ENCODE measurements around the gene HDAC4.

HDAC4 gene

DNA sequence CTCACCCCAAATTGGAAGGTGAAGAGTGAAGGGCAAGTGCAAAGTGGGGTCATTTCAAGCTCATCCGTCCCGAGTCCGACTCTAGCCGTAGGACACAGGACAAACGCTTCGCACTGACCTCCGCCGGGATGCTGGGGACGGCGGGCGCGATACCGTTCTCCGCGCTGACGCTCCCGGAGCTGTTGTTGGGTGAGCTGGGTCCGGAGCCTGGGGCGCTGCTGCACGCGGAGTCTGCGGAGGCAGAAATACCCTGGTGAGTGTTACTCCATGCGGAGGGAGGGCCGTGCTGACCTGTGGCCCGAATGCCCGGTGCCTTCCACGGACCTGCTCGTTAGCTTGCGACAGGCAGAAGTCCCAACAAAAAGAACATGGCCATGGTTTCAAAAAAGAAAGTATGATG, 261.3 kb downstream of the HDAC4 start:
- DNase-seq (ENCODE audit: low spot score): no peak

DNA sequence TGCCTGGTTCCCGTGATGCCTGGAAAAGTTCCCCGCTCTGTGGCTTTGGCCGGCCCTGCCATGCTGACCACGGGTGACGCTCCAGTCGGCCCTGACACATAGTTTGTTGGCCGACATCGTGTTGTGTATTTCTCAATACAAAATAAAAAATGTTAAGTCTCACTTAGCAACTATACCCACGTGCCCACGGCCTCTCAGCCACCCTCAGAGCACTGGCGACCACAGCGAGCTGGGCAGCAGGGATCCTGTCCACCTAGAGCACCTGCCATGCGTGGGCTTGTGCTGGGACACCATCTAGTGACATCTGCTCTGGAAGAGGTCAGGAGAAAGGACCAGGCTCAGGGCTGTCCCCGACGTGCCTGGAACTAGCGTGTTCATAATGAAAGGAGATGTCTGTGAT, 261.7 kb downstream of the HDAC4 start:
- no peak for DNase-seq (ENCODE audit: low spot score)

GRCh38 chr2:239138610-239139009, 262.2 kb downstream of the HDAC4 start:
- no peak for DNase-seq (ENCODE audit: low spot score)

DNA sequence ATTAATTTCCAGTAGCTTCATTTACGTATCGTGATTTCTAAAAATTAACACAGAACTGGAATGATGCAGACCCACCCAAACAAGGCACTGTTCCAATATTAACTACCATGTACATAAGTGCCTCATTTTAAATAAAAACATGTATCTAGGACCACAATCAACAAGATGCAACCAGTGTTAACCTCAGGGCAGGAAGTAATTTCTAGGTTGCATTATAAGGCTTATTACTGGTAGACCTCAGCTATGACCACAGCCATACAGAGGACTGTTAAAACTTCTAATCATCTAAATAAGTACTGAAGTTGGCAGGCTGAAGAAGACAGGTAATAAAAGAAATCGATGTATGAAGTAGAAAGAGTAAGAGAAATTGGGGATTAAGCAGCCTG, 262.9 kb downstream of the HDAC4 start:
- no peak for DNase-seq (ENCODE audit: low spot score)

- no peak for DNase-seq (ENCODE audit: low spot score)
Observed at GRCh38 chr2:239137165-239137897, 263.5 kb downstream of the HDAC4 start.

DNA sequence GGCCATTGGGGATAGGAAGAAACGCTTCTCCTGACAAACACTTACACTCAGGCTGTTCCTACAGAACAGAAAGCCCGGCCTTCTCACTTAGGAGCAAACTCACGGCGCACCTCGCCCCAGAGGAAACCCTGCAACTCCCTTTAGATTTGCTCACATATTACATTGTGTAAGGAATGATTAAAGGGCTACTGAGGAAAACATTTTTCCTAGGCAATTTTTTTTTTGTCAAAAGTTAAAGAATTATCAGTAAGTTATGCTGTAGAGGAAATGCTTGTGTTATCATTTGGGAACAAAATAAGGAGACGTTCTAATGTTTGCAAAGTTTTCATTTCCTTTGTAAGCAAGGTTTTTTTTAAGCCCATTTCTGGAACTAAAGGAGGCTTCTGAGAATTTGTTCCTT, 264.1 kb downstream of the HDAC4 start:
- no peak for DNase-seq (ENCODE audit: low spot score)

DNA sequence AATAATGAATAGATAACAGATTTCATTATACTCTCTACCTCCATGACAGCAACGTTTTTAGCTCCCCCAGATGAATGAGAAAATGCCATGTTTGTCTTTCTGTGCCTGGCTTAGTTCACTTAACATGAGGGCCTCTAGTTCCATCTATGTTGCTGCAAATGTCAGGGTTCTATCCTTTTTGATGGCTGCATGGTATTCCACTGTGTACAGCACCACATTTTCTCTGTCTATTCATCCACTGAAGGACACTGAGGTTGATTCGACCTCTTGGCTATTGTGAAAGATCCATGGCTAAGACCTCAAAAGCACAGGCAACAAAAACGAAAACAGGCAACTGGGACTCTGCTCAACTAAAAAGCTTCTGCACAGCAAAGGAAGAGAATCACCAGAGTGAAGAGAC, 264.6 kb downstream of the HDAC4 start:
- no peak for DNase-seq (ENCODE audit: low spot score)

DNA sequence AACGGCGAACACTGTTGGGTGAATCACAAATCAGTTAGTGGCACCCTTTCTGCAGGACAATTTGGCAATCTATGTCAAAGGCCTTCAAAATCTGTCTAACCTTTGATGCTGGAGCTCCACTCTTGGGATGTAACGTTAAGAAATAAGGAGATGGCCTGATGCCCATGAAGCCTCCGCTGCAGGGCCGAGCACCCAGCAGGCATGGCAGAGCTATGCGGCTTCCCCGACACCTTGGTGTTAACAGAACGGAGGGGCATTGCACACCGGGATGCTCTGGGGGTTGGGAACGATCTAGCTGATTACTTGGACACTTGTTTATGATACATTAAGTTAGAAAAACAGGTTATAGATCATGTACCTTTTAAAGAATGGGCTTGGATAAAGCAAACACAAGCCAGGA, 265.3 kb downstream of the HDAC4 start:
- no peak for DNase-seq (ENCODE audit: low spot score)

GRCh38 chr2:239133945-239134570, 266.8 kb downstream of the HDAC4 start:
- DNase-seq (ENCODE audit: low spot score): no peak

- no peak for DNase-seq (ENCODE audit: low spot score)
Observed at GRCh38 chr2:239132786-239133185, 268.0 kb downstream of the HDAC4 start.

- DNase-seq (ENCODE audit: low spot score): no peak
Observed at GRCh38 chr2:239132156-239132709, 268.6 kb downstream of the HDAC4 start.

DNA sequence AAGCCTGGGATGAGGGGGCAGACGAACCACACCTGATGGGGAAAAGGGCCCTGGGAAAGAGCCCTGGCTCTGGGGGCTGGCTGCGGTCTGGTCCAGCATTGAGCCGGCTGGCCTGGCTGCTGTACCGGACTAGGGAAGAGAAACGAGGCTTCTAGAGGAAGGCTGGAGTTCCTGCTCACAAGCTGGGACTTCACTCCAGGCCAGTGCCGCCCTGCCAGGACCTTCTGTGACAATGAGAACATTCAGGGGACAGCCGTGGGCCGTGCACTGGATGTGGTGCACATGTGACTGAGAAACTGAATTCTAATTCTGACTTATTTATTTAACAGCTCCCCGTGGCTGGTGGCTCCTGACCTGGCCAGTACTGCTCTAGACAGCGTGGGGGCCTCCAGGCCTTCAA, 269.3 kb downstream of the HDAC4 start:
- DNase-seq (ENCODE audit: low spot score): no peak

GRCh38 chr2:239130786-239131325, 270.0 kb downstream of the HDAC4 start:
- no peak for DNase-seq (ENCODE audit: low spot score)

DNA sequence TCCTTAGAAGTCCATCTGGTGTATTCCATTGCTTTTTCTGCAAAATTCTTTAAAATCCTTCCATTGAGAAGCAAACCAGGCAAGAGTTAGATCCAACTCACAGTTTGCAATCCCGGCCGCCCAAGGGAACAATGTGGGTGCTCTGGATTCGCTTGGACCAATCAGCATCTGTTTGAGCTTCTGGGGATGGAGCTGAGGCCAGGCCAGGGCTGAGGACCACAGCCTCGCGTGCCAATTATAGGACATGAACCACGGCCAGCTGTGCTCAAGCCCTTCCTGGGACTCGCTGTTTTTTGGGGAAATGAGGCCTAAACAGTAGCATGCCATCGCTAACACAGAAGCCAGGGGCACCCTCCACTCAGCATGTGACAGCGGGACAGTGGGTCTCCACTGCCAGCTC, 270.8 kb downstream of the HDAC4 start:
- DNase-seq (ENCODE audit: low spot score): no peak

GRCh38 chr2:239129147-239129920, 271.5 kb downstream of the HDAC4 start:
- DNase-seq (ENCODE audit: low spot score): no peak

DNA sequence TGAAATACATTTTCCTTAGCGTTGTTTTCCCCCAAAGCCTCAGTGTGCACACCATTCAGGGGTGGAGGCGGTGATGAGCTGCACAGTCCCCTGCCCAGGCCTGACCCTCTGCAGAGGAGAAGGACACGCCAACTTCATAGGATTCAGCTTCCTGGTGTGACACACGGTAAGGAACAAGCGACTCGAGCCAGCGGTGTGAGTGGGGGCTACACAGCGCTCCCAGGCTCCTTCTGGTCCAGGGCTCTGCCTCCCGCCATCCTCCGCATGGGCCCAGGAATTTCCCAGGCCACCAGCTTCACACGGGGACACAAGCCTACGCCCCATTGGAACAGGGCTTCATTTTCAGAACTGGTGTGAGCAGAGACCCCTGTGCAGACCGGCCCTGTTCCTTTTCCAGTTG, 272.1 kb downstream of the HDAC4 start:
- no peak for DNase-seq (ENCODE audit: low spot score)

DNA sequence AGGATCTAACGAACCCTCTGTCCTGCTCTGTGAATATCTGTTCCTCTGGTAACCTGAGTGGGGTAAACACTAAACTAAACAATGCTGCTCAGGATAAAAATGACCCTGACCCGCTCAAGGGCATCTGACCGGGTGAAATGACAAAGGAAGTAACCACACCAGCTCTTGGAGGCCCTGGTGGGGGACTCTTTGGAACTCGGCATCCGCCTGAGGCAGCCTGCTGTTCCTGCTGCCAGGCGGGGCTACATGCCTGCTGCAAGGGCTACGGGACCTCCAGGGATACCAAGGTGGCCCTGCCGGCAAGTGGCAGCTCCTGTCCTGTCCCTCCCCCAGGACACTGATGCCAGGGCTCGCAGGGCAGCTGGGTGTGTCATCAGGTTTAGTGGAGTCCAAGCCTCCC, 273.3 kb downstream of the HDAC4 start:
- DNase-seq (ENCODE audit: low spot score): no peak

GRCh38 chr2:239125726-239126675, 274.8 kb downstream of the HDAC4 start:
- DNase-seq (ENCODE audit: low spot score): no peak

GRCh38 chr2:239124152-239124899, 276.5 kb downstream of the HDAC4 start:
- DNase-seq (ENCODE audit: low spot score): no peak

- no peak for DNase-seq (ENCODE audit: low spot score)
Observed at GRCh38 chr2:239122421-239123110, 278.3 kb downstream of the HDAC4 start.

Measured in CD4-positive, alpha-beta T cell treated with Interleukin-15 for 4 hours (primary cell).